Endothelial cell (in vitro differentiated cells): Measurements from ENCODE around the gene KCNT2. TPM values are rescaled to one million over a fixed set of nuclear protein-coding genes. Genes with fewer than 3 reads are reported as not detected.

Experiments
- DNase-seq: peaks from one replicate; pipeline ENCODE4 v3.0.0; 2021; ENCODE audit warnings: low spot score
- H3K27ac Mint-ChIP-seq: one replicate; pipeline ENCODE4 v1.8.0; 2021; ENCODE audit warnings: mixed read lengths, inconsistent platforms; ENCODE audit not compliant: unreplicated experiment
- H3K27me3 Mint-ChIP-seq: one replicate; pipeline ENCODE4 v1.8.0; 2021; ENCODE audit warnings: mild to moderate bottlenecking, moderate library complexity, mixed read lengths, inconsistent platforms; ENCODE audit not compliant: unreplicated experiment
- H3K36me3 Mint-ChIP-seq: one replicate; pipeline ENCODE4 v1.8.0; 2021; ENCODE audit warnings: mild to moderate bottlenecking, low read depth, mixed read lengths, inconsistent platforms; ENCODE audit not compliant: unreplicated experiment
- H3K4me1 Mint-ChIP-seq: one replicate; pipeline ENCODE4 v1.8.0; 2021; ENCODE audit warnings: mild to moderate bottlenecking, mixed read lengths, inconsistent platforms; ENCODE audit not compliant: unreplicated experiment
- H3K4me3 Mint-ChIP-seq: one replicate; pipeline ENCODE4 v1.8.0; 2021; ENCODE audit warnings: mild to moderate bottlenecking, mixed read lengths, inconsistent platforms; ENCODE audit not compliant: unreplicated experiment
- H3K9me3 Mint-ChIP-seq: one replicate; pipeline ENCODE4 v1.8.0; 2021; ENCODE audit warnings: mixed read lengths, inconsistent platforms; ENCODE audit not compliant: unreplicated experiment
- CTCF ChIP-seq: fragments of 200-600 bp; sonication (generic); IDR thresholded peaks from one replicate; pipeline ENCODE4 v1.5.0; 2021; ENCODE audit warnings: antibody characterized with exemption; ENCODE audit not compliant: unreplicated experiment
- total RNA-seq: library from RNA; stranded (reverse); fragmentation: NEBNext Ultra II Directional; extraction: Animal tissue kit (Norgen Biotek cat#: 25700); gene quantifications from one replicate; pipeline ENCODE4 v1.2.1, GENCODE V29; 2021; ENCODE audit not compliant: unreplicated experiment

Gene KCNT2
- total RNA-seq, 1 donor from 2014 or later = 7.1 TPM

- Mint-ChIP-seq H3K9me3 (no peaks in the 10 kb centered on the region), H3K27ac (no peak overlapping the region), H3K4me3 (no peak overlapping the region), H3K36me3 (no peaks in the 10 kb centered on the region), H3K27me3 (peaks cover 2% of the 10 kb centered on the region), H3K4me1 (no peaks in the 10 kb centered on the region)
- no peak for DNase-seq
- TF ChIP-seq CTCF = no peak
These were observed 105.8 kb downstream of the KCNT2 start for GRCh38 chr1:196502437-196502836.

GRCh38 chr1:196501760-196502428, 106.3 kb downstream of the KCNT2 start:
- H3K27ac Mint-ChIP-seq = no peak overlapping the region
- no peak for TF ChIP-seq CTCF
- no peak for DNase-seq
- peaks cover 2% of the 10 kb centered on the region for H3K27me3 Mint-ChIP-seq
- H3K4me1 Mint-ChIP-seq = no peaks in the 10 kb centered on the region
- H3K4me3 Mint-ChIP-seq = no peak overlapping the region
- H3K9me3 Mint-ChIP-seq = no peaks in the 10 kb centered on the region
- no peaks in the 10 kb centered on the region for H3K36me3 Mint-ChIP-seq

- Mint-ChIP-seq H3K27ac (no peak overlapping the region), H3K9me3 (no peaks in the 10 kb centered on the region), H3K27me3 (peaks cover 2% of the 10 kb centered on the region), H3K36me3 (no peaks in the 10 kb centered on the region), H3K4me1 (peaks cover 4% of the 10 kb centered on the region), H3K4me3 (no peak overlapping the region)
- no peak for TF ChIP-seq CTCF
- no peak for DNase-seq
These were observed 110.4 kb downstream of the KCNT2 start for GRCh38 chr1:196497817-196498216.

- Mint-ChIP-seq H3K27me3 (no peaks in the 10 kb centered on the region), H3K9me3 (no peaks in the 10 kb centered on the region), H3K4me3 (no peak overlapping the region), H3K27ac (no peak overlapping the region), H3K36me3 (no peaks in the 10 kb centered on the region), H3K4me1 (peaks cover 4% of the 10 kb centered on the region)
- no peak for DNase-seq
- no peak for TF ChIP-seq CTCF
These were observed 113.5 kb downstream of the KCNT2 start for GRCh38 chr1:196494766-196495165.

GRCh38 chr1:196493881-196494280, 114.4 kb downstream of the KCNT2 start:
- TF ChIP-seq CTCF = no peak

More at GRCh38 chr1:196493881-196494280, 114.4 kb downstream of the KCNT2 start:
- Mint-ChIP-seq H3K27ac (no peak overlapping the region), H3K9me3 (no peaks in the 10 kb centered on the region), H3K4me1 (peaks cover 9% of the 10 kb centered on the region), H3K4me3 (no peak overlapping the region), H3K27me3 (no peaks in the 10 kb centered on the region), H3K36me3 (no peaks in the 10 kb centered on the region)
- DNase-seq = no peak
